ENCODE measurements around the gene RALGAPA2.
"Not testable (repeated sequence)": the region's sequence is repeated elsewhere in the genome, so short reads cannot be mapped to it uniquely, and the experiment has no call there.

RALGAPA2 gene

DNA sequence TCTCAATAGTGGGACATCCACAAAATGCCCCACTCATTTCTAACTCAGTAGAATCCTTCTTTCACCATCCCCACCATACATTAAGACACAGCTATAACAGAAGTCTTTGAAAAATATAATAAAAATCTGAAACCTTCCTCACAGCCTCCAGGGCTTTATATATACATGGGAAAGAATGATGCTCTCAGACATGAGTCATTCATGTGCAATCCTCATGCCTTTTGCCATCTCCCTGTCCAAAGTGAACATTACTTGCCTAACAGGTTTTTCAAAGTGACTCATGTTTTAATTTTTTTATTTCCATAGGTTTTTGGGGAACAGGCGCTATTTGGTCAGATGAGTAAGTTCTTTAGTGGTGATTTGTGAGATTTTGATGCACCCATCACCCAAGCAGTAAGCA is 162.7 kb downstream of the RALGAPA2 start:
- DNase-seq (ENCODE audit: extremely low spot score, insufficient read length, low read depth) = no peak
- no peak for FAIRE-seq

DNA sequence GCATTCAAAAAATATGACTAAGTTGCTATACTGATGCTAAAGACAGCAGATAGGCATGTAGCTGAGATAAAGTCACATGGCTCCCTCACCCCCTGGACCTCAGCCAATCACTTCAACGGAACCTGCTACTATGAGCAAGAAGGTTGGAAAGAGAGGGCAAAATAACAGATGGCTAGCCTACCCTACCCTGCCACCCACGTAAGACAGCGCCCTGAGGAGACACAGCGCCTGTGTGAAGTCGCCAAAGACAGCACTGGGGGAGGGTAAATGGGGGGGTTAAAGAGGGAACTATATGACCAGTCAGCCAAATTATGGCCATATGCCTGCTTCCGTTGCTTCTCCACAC is 163.2 kb downstream of the RALGAPA2 start:
- DNase-seq (ENCODE audit: extremely low spot score, insufficient read length, low read depth) (no peak), FAIRE-seq (no peak)

DNA sequence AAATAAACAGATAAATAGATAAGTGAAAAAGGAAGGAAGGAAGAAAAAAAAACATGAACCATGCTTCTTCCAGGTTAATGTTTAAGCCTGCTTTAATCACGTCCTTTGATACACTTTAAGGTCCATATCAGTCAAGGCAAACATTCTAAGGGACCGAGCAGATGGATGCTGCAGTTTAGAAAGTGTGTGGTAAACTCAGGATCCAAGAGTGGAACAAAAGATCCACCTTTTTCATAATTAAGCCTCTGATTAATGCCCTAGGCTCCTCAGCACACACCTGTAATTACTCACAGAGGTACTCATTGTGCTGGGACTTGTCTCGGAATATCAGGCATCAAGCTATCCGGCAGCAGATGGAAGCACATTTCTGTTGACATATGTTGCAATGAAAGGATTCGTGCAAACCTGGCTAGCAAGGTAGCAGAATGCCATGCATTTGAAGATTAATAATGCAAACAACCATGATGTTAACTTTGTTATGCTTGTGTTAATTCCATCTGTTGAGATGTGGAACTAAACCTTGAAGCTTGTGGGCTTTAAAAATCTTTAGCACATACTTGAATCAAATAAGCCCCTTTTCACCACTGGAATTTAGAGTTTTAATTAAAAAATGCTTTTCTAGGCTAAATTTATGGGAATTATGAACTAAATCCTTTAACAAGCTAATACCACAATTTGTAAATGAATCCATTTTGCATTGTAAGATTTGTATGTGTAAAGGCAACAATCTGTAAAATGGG is 163.7 kb downstream of the RALGAPA2 start:
- FAIRE-seq (no peak), DNase-seq (ENCODE audit: extremely low spot score, insufficient read length, low read depth) (no peak)

DNA sequence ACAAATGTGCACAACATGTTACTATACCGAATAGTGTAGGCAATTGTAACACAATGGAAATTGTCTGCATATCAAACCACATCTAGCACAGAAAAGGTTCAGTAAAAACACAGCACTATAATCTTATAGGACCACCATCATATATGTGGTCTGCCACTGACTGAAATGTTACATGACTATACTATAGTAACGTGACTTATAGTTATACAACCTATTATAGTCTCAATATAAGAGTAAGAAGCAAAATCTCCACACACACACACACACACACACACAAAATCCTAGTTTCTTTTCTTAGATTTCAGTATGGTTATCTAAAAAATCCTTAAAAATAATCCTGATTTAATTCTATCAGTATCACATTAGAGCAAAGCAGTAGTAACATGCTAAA is 164.6 kb downstream of the RALGAPA2 start:
- DNase-seq (ENCODE audit: extremely low spot score, insufficient read length, low read depth) (no peak), FAIRE-seq (no peak)

DNA sequence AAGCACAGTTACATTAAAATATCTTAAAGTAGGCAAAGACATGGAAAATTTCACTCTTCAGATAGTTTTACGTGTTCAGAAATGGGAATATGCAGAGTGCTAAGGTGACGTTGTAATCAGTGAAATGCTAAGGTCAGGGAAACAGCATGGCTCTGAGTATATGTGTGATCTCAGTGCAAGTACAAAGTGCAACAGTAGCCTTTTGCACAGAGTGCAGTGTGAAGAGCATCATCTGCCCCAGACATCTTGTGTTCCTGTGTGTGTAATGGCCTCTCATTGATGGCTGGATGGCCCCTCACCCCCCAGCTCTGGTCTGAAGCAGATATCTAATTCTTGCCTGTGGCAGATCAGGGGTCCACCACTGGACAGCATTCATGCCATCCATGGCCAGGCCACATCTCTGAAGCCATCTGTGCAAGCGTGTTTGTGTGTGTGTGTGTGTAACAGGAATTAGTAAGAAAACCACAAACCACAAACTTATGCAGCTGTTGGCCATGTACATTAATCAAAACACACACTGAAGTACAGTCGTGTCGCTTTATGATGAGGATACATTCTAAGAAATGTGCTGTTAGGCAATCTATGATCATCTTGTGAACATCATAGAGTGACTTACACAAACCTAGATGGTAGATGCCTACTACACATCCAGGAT is 165.1 kb downstream of the RALGAPA2 start:
- DNase-seq (ENCODE audit: extremely low spot score, insufficient read length, low read depth) (no peak), FAIRE-seq (peak; percentile 83)

DNA sequence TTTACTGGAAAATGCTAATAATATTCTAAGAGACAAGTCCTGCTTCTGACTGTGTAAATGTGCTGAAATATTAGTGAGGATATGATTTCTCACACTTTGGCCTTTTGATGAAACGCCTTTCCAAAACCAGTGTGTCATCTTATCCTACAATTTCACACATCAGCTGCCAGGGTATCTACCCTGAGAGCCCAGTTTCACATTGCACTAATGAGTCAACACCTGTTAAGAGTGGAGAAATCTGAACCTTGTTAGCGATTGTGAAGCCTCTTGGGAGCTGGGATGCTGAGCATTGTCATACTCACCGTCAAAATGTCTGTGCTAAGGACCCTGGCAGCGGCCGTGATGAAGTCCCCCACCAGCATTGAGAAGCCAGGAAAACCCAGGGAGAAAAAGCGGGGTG is 166.0 kb downstream of the RALGAPA2 start:
- peak; percentile 5 for FAIRE-seq
- no peak for DNase-seq (ENCODE audit: extremely low spot score, insufficient read length, low read depth)

DNA sequence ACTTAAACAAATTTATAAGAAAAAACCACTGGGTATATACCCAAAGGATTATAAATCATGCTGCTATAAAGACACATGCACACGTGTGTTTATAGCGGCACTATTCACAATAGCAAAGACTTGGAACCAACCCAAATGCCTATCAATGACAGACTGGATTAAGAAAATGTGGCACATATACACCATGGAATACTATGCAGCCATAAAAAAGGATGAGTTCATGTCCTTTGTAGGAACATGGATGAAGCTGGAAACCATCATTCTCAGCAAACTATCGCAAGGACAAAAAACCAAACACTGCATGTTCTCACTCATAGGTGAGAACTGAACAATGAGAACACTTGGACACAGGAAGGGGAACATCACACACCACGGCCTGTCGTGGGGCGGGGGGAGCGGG is 169.1 kb downstream of the RALGAPA2 start:
- not testable (repeated sequence) for FAIRE-seq; DNase-seq (ENCODE audit: extremely low spot score, insufficient read length, low read depth)

DNA sequence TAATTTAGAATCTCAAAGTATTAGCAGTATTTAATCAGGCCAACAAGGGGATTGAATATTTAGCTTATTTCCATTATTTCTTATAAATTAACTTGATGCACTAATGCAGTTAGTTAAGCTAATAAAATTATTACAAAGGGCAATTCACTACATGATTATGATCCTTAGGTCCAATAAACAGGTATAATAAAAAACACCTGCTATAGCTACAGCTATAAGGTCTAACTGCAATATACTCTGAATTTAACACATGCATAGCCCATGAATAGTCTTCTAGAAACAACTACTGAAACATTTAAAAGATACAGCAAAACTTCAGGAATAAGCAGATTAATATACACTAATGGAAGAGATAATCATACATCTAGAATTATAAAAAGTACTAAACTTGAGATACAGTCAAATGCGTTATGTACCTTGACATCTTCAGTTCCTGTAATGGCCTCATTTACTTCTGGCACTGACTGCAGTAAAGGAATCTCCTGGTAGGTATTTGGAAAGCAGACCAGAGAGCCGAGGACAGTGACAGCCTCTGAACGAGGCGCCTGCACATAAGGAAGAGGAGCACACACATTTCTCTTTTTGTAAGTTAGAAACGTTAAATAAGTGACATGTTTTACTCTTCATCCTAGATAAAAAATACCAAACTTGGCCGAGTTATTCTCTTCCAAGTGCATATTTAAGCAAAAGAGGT is 176.1 kb downstream of the RALGAPA2 start:
- no peak for DNase-seq (ENCODE audit: extremely low spot score, insufficient read length, low read depth)

DNA sequence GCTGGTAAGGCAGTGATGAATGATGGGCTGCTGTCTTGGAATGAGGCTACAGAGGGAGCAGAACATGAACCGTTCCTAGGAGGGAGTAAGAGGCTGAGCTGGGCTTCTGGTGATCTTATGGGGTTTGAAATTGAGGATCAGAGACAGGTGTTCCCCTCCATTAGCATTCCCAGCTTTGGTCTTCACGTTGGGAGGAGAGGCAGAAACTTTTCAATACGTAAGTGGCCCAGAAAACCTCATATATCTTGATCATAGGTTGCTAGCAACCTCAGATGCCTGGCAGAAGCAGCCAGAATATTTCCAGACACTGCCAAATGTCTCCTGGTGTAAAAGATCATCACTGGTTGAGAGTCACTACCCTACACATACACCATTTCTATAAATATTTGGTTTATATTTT is 177.4 kb downstream of the RALGAPA2 start:
- DNase-seq (ENCODE audit: extremely low spot score, insufficient read length, low read depth) (no peak), FAIRE-seq (no peak)

More for the DNA sequence above, 176.1 kb downstream of the RALGAPA2 start:
- no peak for FAIRE-seq

DNA sequence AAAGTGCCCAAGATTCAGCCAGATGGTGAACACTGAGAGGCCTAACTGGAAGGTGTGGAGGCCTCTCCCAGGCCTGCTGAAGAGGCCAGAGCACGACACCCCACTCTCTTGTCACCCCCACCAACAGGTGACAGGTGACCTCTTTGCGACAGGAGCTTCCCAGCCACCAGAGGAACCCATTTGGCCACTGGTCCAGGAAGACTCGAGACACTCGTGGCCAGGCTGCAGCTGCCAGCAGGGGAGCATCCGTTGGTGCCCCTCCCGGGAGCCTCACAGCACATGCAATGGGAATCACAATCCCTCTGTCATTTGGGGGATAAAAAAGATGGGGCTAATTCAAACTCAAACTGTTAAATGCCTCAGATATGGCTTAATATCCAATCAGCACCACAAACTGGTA is 181.2 kb downstream of the RALGAPA2 start:
- no peak for DNase-seq (ENCODE audit: extremely low spot score, insufficient read length, low read depth)
- FAIRE-seq = no peak

DNA sequence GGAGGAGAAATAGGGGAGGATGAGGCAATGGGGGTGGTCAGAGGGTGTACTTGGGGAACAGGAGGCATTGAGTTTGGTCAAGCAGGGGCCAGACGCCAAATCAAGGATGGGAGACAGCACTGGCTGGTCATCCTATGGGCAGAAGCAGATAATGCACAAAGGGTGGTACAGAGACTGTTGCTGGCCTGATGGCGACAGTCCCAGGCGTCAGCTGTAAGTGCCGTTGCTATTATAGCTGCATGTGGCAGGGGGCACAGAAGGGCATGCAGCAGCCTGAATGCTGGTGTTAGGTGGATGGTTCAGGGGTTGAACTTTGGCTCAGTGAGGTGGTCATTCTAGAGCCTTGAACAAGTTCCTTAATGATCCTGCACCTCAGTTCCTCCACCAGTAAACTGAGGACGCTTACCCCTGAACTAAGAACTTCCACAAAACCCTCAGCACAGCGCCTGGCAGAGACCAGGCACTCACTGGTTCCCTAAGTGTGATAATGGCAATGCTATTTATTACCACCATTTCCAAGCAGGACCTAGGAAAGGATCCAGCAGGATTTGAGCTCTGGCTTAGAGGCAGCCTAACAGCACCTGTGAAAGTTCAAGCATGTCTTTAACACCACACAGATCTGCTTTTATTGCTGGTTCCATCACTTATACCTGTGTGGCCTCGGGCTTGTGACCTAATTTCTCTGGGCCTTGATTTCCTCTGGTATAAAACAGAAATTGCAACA is 181.9 kb downstream of the RALGAPA2 start:
- FAIRE-seq = no peak

DNA sequence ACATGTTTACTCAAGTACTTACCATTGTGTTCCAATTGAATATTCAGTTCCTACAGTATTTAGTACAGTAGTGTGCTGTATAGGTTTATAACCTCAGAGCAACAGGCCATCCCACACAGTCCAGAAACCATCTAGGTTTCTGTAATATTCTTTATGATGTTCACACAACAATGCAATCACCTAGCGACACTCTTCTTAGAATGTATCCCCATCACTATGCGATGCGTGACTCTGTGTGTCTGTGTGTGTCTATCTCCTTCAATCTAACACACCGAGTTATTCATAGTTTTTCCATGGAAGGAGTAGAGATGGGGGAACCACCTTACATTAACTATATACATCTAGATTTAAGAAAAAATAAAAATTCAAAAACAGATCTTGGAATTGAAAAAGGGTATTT is 182.8 kb downstream of the RALGAPA2 start:
- DNase-seq (ENCODE audit: extremely low spot score, insufficient read length, low read depth) (no peak), FAIRE-seq (no peak)

More for the DNA sequence above, 181.9 kb downstream of the RALGAPA2 start:
- no peak for DNase-seq (ENCODE audit: extremely low spot score, insufficient read length, low read depth)

DNA sequence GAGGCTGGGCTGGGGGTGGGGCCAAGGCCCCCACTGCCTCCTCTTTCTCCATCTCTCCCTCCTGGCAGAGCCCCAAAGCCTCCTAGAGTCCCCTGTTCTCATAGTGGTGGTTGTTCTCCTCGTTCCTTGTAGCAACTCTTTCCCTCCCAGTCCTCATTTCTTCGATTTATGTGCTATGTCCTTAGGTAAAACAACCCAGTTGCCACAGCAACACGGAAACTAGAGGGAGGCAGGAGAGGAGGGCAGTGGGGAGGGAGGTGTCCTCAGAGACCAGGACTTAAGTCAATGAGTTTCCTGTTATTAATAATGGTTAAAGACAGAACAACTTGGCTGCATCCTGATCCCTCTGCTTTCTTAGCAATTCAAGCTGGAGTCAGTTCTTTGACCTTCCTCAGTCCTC is 183.6 kb downstream of the RALGAPA2 start:
- FAIRE-seq (no peak), DNase-seq (ENCODE audit: extremely low spot score, insufficient read length, low read depth) (no peak)

DNA sequence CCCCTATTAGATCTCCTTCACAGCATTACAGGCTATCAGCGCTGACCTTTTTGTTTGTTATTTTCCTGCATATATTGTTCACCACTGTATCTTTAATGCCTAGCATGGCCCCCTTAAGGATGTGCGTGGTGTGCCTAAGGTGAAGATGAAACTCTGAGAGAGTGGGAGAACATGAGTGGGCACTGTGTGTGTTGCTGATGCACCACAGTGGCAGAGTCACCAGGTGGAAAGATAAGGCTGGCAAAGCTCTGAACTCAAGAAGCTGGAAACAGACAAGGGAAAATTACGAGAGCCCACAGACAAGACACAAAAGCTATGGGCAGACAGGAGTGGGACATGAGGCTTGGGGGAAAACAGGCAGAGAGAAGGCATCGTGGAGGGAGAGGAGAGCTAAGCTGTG is 184.8 kb downstream of the RALGAPA2 start:
- FAIRE-seq (no peak), DNase-seq (ENCODE audit: extremely low spot score, insufficient read length, low read depth) (no peak)

DNA sequence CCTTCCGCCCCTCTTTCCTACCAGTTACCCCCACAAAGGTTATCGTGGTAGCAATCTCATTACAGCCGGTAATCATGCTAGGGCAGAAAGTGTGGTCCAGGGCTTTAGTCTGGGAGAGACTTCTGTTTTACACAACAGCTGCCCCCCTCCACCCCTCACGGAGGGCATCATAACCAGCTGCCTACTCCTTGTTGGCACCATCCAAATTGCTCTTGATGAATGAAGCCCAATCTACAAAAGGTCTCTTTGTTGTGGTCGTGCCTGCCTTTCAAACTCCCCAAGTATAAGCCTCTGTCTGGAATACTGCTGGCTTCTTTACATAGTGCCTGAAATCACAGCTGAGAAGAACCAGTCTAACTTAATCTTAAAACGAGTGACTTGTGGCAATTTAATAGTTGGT is 186.7 kb downstream of the RALGAPA2 start:
- no peak for FAIRE-seq
- DNase-seq (ENCODE audit: extremely low spot score, insufficient read length, low read depth) = no peak

DNA sequence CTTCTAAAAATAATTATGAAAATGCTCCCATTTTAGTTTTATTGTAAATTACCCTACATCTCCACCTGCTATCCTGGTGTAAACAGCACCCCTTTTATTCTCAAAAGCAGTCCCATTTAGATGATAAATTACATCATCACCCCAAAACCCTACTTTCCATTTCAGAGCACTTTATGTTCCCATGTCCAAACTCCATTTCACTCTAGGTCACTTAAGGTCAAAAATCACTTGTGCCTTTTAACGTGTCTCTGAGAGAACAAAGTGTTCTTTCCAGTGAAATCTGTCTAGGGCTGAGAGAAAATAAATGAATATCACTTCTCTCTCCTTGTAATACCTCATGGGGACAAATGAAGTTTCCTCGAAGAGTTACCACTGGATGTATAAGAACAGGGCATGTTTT is 187.2 kb downstream of the RALGAPA2 start:
- no peak for FAIRE-seq
- DNase-seq (ENCODE audit: extremely low spot score, insufficient read length, low read depth) = no peak

DNA sequence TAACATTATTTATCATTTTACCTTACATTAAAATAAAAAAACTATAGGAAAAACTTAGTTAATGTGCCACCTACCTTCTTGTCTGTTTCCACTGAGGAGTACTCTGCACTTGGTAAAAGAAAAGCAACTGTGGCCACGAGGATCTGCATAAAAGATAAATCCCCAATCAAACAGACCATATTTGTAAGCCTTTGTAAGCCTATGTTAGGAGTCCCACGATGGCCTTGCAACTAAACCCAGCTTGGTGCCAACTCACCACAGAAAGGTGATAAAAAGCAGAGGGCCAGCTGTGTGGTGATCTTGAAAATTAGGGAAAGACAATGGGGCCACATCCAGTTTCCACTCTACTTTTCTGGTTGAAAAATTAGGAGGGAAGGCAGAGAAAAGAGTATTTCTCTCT is 187.7 kb downstream of the RALGAPA2 start:
- FAIRE-seq = no peak
- DNase-seq (ENCODE audit: extremely low spot score, insufficient read length, low read depth) = no peak

DNA sequence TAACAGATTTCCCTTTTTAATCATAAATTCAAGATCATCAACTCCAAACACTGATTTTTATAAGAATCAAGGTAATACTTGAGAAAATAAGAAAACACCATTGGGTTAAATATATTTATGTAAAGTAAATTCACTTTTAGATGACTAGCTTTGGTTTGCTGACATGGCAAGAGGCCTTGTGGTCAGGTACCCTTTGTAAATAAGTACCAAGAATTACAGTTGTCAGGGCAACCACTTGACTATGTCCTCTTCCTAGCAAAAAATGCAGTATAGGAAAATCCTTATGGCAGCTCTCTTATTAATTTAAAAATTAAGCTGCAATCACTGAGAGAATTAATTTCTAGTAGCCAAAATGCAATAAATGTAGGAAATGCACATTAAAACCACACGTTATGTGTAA is 190.7 kb downstream of the RALGAPA2 start:
- DNase-seq (ENCODE audit: extremely low spot score, insufficient read length, low read depth) (no peak), FAIRE-seq (no peak)

DNA sequence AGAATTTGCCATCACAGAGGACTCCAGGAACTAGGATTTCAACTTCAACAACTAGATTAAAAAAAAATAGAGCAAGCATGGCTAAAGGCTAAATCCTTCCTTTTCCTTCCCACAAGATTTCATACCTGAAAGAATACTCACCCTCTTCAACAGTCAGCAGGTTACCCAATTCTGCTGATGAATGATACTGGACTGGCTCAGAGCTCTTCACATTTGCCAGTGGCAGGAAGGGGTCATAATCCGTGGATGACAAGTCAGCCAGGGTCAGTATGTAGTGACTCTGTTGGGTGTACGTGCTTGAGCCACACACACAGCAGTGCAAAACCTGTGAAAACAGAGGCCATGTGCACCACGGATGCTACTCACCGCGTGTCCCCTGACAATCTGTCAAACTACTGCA is 191.7 kb downstream of the RALGAPA2 start:
- no peak for FAIRE-seq

DNA sequence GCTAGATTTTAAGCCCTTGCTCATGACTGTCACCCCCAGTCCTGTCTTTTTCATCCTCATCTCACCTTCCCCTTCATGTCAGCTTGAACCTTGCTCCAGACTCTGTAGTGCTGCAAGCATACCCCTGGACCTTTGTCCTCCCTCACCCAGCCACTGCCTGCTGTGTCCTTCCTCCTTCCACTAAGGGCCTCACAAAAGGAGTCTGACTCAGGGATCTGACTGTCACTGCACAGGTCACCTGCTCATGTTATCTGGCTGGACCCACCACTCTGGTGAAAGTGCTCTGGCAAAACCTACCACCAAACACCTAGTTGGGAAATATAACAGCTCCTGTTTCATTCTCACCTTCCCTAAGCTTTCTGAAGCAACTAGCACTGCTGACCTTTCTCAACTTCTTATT is 193.2 kb downstream of the RALGAPA2 start:
- peak; percentile 62 for FAIRE-seq
- DNase-seq (ENCODE audit: extremely low spot score, insufficient read length, low read depth) = no peak

More for the DNA sequence above, 191.7 kb downstream of the RALGAPA2 start:
- no peak for DNase-seq (ENCODE audit: extremely low spot score, insufficient read length, low read depth)

DNA sequence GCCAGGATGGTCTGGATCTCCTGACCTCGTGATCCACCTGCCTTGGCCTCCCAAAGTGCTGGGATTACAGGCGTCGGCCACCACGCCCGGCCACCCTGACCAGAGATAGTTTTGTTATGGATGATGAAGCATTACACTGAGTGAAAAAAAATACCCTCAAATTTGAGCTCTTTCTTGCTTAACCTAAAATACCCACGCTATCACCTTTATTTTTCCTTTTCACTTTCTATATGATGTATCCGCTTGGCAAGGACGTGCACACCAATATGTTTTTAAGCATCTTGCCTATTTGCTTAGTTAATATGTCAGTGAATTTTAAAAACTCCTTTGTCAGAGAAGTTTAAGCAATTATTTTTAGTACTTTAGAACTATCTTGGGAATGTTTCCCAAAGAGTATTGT is 194.2 kb downstream of the RALGAPA2 start:
- FAIRE-seq (peak; percentile 90), DNase-seq (ENCODE audit: extremely low spot score, insufficient read length, low read depth) (no peak)

Measured in GM18507 (cell line).